Hypothalamus (tissue), 51 donors: ENCODE measurements around the gene YWHAQ.
A peak's percentile ranks its signal among the peaks of the same experiment; 100 is the strongest.
"Not testable (repeated sequence)": the region's sequence is repeated elsewhere in the genome, so short reads cannot be mapped to it uniquely, and the experiment has no call there.

Source experiments
- DNase-seq, 51 donors: peaks; one replicate each; lab custom pipeline; 2025; lab: John Stamatoyannopoulos, UW

Gene YWHAQ

GRCh38 chr2:9596621-9597311, 34.0 kb downstream of the YWHAQ start:
- no peak for DNase-seq

GRCh38 chr2:9595746-9596145, 35.1 kb downstream of the YWHAQ start:
- DNase-seq, result no peak

GRCh38 chr2:9595256-9595655, 35.5 kb downstream of the YWHAQ start:
- DNase-seq, result not testable (repeated sequence)

- DNase-seq, result peak in 1 of 51 donors; percentile 9
Observed at GRCh38 chr2:9594366-9595054, 36.3 kb downstream of the YWHAQ start.

GRCh38 chr2:9593925-9594324, 36.9 kb downstream of the YWHAQ start:
- DNase-seq, result no peak

GRCh38 chr2:9592699-9593098, 38.1 kb downstream of the YWHAQ start:
- no peak for DNase-seq

GRCh38 chr2:9590641-9591040, 40.2 kb downstream of the YWHAQ start:
- DNase-seq, result no peak

- no peak for DNase-seq
Observed at GRCh38 chr2:9586465-9586864, 44.3 kb downstream of the YWHAQ start.

GRCh38 chr2:9585486-9585885, 45.3 kb downstream of the YWHAQ start:
- no peak for DNase-seq

- DNase-seq, result not testable (repeated sequence)
Observed at GRCh38 chr2:9584902-9585301, 45.9 kb downstream of the YWHAQ start.

- DNase-seq, result no peak
Observed at GRCh38 chr2:9582624-9583023, 48.2 kb downstream of the YWHAQ start.

- DNase-seq, result no peak
Observed at GRCh38 chr2:9578467-9579235, 52.1 kb downstream of the YWHAQ start.

GRCh38 chr2:9574331-9574730, 56.5 kb downstream of the YWHAQ start:
- no peak for DNase-seq

GRCh38 chr2:9573840-9574239, 57.0 kb downstream of the YWHAQ start:
- no peak for DNase-seq

GRCh38 chr2:9573013-9573720, 57.6 kb downstream of the YWHAQ start:
- no peak for DNase-seq

- DNase-seq, result no peak
Observed at GRCh38 chr2:9570182-9571060, 60.4 kb downstream of the YWHAQ start.

- peak in 27 of 51 donors; percentile 2 to 73 (median 31) for DNase-seq
Observed at GRCh38 chr2:9565436-9566153, 65.2 kb downstream of the YWHAQ start.

GRCh38 chr2:9560628-9561027, 70.2 kb downstream of the YWHAQ start:
- no peak for DNase-seq

GRCh38 chr2:9558948-9559381, 71.8 kb downstream of the YWHAQ start:
- DNase-seq, result no peak
